Measurements from ENCODE around the gene NCKAP5. TPM values are rescaled to one million over a fixed set of nuclear protein-coding genes. Genes with fewer than 3 reads are reported as not detected.

NCKAP5 gene
- total RNA-seq, 4 donors from 2014 or later: 0.37 to 1.3 (median 0.83) TPM

- ATAC-seq (ENCODE audit: low FRiP score) (no peak), DNase-seq (ENCODE audit: low spot score) (no peak)
Measured at GRCh38 chr2:132623096-132623839, 945.0 kb downstream of the NCKAP5 start.

More at GRCh38 chr2:132623096-132623839, 945.0 kb downstream of the NCKAP5 start:
- no peak for TF ChIP-seq CTCF (IDR thresholded peaks at IDR 0.05)

Small RNA genes lying within 50 kb of the gene (small RNA-seq; reads per million reads assigned to genes)
- gene AC016909.1 (not detected), gene RN7SKP154 (not detected), gene RNU6-579P (not detected)
